GM23338 (cell line): Measurements from ENCODE around the gene HOXA10. TPM values are rescaled to one million over a fixed set of nuclear protein-coding genes. Genes with fewer than 3 reads are reported as not detected.

Experiments used
- CREB1 ChIP-seq: fragments of 250-450 bp; sonication (Bioruptor Pico); IDR thresholded peaks from 2 replicates; pipeline ENCODE4 v1.5.0; 2020; ENCODE audit warnings: low read depth, mild to moderate bottlenecking, moderate library complexity
- EZH2phosphoT487 ChIP-seq: fragments of 200-600 bp; sonication (generic); IDR thresholded peaks from one replicate; pipeline ENCODE4 v1.8.1; 2018; ENCODE audit warnings: antibody characterized with exemption; ENCODE audit not compliant: unreplicated experiment
- JUNB ChIP-seq: IDR thresholded peaks from one replicate; pipeline ENCODE4 v1.6.1; 2016; ENCODE audit warnings: antibody characterized with exemption; ENCODE audit not compliant: unreplicated experiment
- POLR2AphosphoS5 ChIP-seq: IDR thresholded peaks from 2 replicates; pipeline ENCODE4 v1.6.1; 2016; ENCODE audit warnings: antibody characterized with exemption, low read depth
- STAT1 ChIP-seq: IDR thresholded peaks from one replicate; pipeline ENCODE4 v1.6.1; 2016; ENCODE audit warnings: antibody characterized with exemption; ENCODE audit not compliant: unreplicated experiment
- ZNF114 ChIP-seq: fragments of 250-450 bp; sonication (Bioruptor Pico); IDR thresholded peaks from 2 replicates; pipeline ENCODE4 v1.5.0; 2020; ENCODE audit warnings: mild to moderate bottlenecking, moderate library complexity
- ZNF331 ChIP-seq: fragments of 250-450 bp; sonication (Bioruptor Pico); IDR thresholded peaks from 2 replicates; pipeline ENCODE4 v1.5.0; 2020; ENCODE audit warnings: low read depth, mild to moderate bottlenecking, moderate library complexity
- polyA plus RNA-seq: library from polyadenylated mRNA; unstranded; fragments of >200 nt; fragmentation: Nextera tagmentation; extraction: Ambion mirVana; gene quantifications from 2 replicates; pipeline ENCODE4 v1.2.1, GENCODE V29; 2016
- total RNA-seq: library from RNA; depleted of rRNA; stranded (reverse); fragments of >200 nt; shearing (Covaris generic); gene quantifications from 2 replicates; pipeline ENCODE4 v1.2.3, GENCODE V29; 2014
- TF ChIP-seq, protein P1 (sequence below): fragments of 250-450 bp; sonication (Bioruptor Pico); IDR thresholded peaks from 2 replicates; pipeline ENCODE4 v1.5.0; 2020; ENCODE audit warnings: mild to moderate bottlenecking, moderate library complexity
- TF ChIP-seq, protein P2 (sequence below): IDR thresholded peaks from 2 replicates; pipeline ENCODE4 v1.6.1; 2016; ENCODE audit warnings: antibody characterized with exemption
- TF ChIP-seq, protein P3 (sequence below), 2 experiments: fragments of 200-600 bp in 1 of 2; sonication (generic) in 1 of 2; conservative IDR thresholded peaks; 2 replicates each; pipeline versions ENCODE4 v1.5.1 to v1.6.1; 2016 to 2017; ENCODE audit warnings: antibody characterized with exemption in 2 of 2, low read depth in 2 of 2, mild to moderate bottlenecking in 2 of 2, moderate library complexity in 1 of 2

The HOXA10 gene
- total and polyA plus RNA-seq, 2 experiments from 2014 or later = not detected

DNA sequence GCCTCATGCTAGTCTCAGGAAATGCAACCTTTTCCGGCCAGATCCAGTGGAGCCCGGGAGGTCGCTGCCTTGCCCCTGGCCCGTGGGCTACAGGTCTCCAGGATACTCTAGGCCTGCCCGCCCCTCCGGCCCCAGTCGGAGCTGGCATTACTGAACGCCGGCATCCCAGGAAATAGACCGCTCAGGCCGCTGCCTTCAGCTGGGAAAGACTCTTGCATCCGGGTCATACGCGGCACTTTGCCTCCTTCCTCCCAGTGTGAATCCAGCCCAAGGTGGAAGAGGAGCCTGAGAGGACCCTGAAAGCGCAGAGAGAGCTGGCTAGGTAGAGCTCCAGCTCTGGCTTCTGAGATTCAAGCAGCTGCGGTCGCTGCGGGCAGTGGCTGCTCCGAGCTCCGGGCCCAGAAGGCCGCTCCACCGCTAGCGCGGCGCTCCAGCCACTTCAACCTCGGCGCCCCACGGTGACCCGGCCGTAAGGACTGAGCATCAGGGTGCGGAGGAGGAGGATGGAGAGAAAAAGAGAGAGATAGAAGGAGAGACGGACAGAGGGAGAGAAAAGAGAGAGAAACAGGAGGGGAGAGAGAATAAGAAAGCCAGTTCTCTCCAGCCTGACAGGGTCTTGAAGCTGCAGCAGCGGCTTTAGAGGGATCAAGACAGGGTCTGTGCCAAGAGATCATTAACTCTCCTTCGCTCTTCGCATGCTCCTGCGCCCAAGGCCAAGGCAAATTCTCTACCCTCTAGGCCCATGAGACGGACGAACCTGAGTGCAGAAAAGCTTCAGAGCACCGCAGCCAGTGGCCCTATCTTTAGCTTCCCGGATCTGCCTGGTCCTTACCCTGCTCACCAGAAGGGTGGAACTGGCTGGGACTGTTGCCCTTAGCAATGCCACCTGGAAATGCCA, 1.8 kb upstream of the HOXA10 start (continued):
- TF ChIP-seq, protein P1, sequence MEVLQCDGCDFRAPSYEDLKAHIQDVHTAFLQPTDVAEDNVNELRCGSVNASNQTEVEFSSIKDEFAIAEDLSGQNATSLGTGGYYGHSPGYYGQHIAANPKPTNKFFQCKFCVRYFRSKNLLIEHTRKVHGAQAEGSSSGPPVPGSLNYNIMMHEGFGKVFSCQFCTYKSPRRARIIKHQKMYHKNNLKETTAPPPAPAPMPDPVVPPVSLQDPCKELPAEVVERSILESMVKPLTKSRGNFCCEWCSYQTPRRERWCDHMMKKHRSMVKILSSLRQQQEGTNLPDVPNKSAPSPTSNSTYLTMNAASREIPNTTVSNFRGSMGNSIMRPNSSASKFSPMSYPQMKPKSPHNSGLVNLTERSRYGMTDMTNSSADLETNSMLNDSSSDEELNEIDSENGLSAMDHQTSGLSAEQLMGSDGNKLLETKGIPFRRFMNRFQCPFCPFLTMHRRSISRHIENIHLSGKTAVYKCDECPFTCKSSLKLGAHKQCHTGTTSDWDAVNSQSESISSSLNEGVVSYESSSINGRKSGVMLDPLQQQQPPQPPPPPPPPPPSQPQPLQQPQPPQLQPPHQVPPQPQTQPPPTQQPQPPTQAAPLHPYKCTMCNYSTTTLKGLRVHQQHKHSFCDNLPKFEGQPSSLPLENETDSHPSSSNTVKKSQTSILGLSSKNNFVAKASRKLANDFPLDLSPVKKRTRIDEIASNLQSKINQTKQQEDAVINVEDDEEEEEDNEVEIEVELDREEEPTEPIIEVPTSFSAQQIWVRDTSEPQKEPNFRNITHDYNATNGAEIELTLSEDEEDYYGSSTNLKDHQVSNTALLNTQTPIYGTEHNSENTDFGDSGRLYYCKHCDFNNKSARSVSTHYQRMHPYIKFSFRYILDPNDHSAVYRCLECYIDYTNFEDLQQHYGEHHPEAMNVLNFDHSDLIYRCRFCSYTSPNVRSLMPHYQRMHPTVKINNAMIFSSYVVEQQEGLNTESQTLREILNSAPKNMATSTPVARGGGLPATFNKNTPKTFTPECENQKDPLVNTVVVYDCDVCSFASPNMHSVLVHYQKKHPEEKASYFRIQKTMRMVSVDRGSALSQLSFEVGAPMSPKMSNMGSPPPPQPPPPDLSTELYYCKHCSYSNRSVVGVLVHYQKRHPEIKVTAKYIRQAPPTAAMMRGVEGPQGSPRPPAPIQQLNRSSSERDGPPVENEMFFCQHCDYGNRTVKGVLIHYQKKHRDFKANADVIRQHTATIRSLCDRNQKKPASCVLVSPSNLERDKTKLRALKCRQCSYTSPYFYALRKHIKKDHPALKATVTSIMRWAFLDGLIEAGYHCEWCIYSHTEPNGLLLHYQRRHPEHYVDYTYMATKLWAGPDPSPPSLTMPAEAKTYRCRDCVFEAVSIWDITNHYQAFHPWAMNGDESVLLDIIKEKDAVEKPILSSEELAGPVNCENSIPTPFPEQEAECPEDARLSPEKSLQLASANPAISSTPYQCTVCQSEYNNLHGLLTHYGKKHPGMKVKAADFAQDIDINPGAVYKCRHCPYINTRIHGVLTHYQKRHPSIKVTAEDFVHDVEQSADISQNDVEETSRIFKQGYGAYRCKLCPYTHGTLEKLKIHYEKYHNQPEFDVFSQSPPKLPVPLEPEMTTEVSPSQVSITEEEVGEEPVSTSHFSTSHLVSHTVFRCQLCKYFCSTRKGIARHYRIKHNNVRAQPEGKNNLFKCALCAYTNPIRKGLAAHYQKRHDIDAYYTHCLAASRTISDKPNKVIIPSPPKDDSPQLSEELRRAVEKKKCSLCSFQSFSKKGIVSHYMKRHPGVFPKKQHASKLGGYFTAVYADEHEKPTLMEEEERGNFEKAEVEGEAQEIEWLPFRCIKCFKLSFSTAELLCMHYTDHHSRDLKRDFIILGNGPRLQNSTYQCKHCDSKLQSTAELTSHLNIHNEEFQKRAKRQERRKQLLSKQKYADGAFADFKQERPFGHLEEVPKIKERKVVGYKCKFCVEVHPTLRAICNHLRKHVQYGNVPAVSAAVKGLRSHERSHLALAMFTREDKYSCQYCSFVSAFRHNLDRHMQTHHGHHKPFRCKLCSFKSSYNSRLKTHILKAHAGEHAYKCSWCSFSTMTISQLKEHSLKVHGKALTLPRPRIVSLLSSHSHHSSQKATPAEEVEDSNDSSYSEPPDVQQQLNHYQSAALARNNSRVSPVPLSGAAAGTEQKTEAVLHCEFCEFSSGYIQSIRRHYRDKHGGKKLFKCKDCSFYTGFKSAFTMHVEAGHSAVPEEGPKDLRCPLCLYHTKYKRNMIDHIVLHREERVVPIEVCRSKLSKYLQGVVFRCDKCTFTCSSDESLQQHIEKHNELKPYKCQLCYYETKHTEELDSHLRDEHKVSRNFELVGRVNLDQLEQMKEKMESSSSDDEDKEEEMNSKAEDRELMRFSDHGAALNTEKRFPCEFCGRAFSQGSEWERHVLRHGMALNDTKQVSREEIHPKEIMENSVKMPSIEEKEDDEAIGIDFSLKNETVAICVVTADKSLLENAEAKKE (CRISPR knock-in tag) = no peak
- TF ChIP-seq, protein P2, sequence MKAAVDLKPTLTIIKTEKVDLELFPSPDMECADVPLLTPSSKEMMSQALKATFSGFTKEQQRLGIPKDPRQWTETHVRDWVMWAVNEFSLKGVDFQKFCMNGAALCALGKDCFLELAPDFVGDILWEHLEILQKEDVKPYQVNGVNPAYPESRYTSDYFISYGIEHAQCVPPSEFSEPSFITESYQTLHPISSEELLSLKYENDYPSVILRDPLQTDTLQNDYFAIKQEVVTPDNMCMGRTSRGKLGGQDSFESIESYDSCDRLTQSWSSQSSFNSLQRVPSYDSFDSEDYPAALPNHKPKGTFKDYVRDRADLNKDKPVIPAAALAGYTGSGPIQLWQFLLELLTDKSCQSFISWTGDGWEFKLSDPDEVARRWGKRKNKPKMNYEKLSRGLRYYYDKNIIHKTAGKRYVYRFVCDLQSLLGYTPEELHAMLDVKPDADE = no peak
- TF ChIP-seq CREB1 (CRISPR knock-in tag) (no peak), STAT1 (no peak), EZH2phosphoT487 (peak; percentile 79), ZNF331 (CRISPR knock-in tag) (no peak), ZNF114 (CRISPR knock-in tag) (no peak), POLR2AphosphoS5 (no peak), JUNB (no peak)
- TF ChIP-seq, protein P3, sequence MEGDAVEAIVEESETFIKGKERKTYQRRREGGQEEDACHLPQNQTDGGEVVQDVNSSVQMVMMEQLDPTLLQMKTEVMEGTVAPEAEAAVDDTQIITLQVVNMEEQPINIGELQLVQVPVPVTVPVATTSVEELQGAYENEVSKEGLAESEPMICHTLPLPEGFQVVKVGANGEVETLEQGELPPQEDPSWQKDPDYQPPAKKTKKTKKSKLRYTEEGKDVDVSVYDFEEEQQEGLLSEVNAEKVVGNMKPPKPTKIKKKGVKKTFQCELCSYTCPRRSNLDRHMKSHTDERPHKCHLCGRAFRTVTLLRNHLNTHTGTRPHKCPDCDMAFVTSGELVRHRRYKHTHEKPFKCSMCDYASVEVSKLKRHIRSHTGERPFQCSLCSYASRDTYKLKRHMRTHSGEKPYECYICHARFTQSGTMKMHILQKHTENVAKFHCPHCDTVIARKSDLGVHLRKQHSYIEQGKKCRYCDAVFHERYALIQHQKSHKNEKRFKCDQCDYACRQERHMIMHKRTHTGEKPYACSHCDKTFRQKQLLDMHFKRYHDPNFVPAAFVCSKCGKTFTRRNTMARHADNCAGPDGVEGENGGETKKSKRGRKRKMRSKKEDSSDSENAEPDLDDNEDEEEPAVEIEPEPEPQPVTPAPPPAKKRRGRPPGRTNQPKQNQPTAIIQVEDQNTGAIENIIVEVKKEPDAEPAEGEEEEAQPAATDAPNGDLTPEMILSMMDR (conservative IDR thresholded peaks at IDR 0.05; ENCODE audit: low read depth in 2 of 2) = no peak
